OCI-LY1 (cell line): ENCODE results near the gene GTF3C1.

Experiments
- CTCF ChIP-seq: fragments of 200-600 bp; sonication (generic), shearing (Covaris generic); IDR thresholded peaks from 2 replicates; pipeline ENCODE4 v1.5.1; 2017; ENCODE audit warnings: mild to moderate bottlenecking, antibody characterized with exemption, low read length, moderate library complexity, mixed read lengths
- EZH2 ChIP-seq: fragments of 200-600 bp; sonication (generic), shearing (Covaris generic); IDR thresholded peaks from 2 replicates; pipeline ENCODE4 v1.8.0; 2017; ENCODE audit warnings: borderline replicate concordance, mixed run types, mild to moderate bottlenecking, antibody characterized with exemption, low read length, moderate library complexity, mixed read lengths

DNA sequence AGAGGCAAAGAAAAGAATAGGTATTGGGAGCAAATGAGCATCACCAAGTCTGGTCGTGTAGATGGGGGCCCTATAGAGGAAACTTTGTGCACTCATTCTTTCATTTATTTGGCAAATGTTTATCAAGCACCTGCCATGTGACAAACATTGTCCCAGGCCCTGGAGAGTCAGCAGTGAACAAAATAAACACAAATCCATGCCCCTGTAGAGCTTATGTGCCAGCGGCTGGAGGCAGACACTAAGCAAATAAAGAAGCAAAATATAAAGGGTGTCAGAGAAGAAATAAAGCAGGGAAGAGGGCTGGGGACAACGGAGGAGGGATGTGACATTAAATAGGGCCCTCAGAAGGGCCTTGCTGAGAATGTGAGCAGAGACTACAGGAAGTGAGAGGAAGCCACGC is 45.8 kb upstream of the GTF3C1 start:
- TF ChIP-seq CTCF (no peak), EZH2 (no peak)
